Parathyroid adenoma (tissue), 2 donors: ENCODE results near the gene SEMA4A.
"Not testable (repeated sequence)": the region's sequence is repeated elsewhere in the genome, so short reads cannot be mapped to it uniquely, and the experiment has no call there.

Experiments used
- H2AFZ ChIP-seq: fragments of 300-600 bp; sonication (generic); one replicate; pipeline ENCODE4 v1.7.0; 2017; ENCODE audit warnings: antibody characterized with exemption, mild to moderate bottlenecking
- H3K27ac ChIP-seq: fragments of 300-600 bp; sonication (generic); one replicate; pipeline ENCODE4 v1.7.0; 2017
- H3K27me3 ChIP-seq: fragments of 300-600 bp; sonication (generic); one replicate; pipeline ENCODE4 v1.7.0; 2017; ENCODE audit warnings: low read length; ENCODE audit not compliant: control insufficient read depth, insufficient read depth
- H3K36me3 ChIP-seq: fragments of 300-600 bp; sonication (generic); one replicate; pipeline ENCODE4 v1.7.0; 2017; ENCODE audit warnings: low read length; ENCODE audit not compliant: control insufficient read depth, insufficient read depth
- H3K4me1 ChIP-seq: fragments of 300-600 bp; sonication (generic); one replicate; pipeline ENCODE4 v1.7.0; 2017; ENCODE audit warnings: control low read depth
- H3K4me2 ChIP-seq: fragments of 300-600 bp; sonication (generic); one replicate; pipeline ENCODE4 v1.7.0; 2017; ENCODE audit warnings: low read length
- H3K4me3 ChIP-seq: fragments of 300-600 bp; sonication (generic); one replicate; pipeline ENCODE4 v1.7.0; 2017; ENCODE audit warnings: low read depth, low read length
- H3K79me2 ChIP-seq: fragments of 300-600 bp; sonication (generic); one replicate; pipeline ENCODE4 v1.7.0; 2017; ENCODE audit warnings: control low read depth
- H3K9ac ChIP-seq: fragments of 300-600 bp; sonication (generic); one replicate; pipeline ENCODE4 v1.7.0; 2017; ENCODE audit warnings: mild to moderate bottlenecking
- H3K9me3 ChIP-seq: fragments of 300-600 bp; sonication (generic); one replicate; pipeline ENCODE4 v1.7.0; 2017; ENCODE audit warnings: low read length; ENCODE audit not compliant: control insufficient read depth
- TF ChIP-seq, protein P1 (sequence below): fragments of 300-600 bp; sonication (generic); IDR thresholded peaks from one replicate; pipeline ENCODE4 v1.7.0; 2017; ENCODE audit warnings: antibody characterized with exemption, mild to moderate bottlenecking
- donor health status: primary hyperparathyroidism.

Gene SEMA4A

DNA sequence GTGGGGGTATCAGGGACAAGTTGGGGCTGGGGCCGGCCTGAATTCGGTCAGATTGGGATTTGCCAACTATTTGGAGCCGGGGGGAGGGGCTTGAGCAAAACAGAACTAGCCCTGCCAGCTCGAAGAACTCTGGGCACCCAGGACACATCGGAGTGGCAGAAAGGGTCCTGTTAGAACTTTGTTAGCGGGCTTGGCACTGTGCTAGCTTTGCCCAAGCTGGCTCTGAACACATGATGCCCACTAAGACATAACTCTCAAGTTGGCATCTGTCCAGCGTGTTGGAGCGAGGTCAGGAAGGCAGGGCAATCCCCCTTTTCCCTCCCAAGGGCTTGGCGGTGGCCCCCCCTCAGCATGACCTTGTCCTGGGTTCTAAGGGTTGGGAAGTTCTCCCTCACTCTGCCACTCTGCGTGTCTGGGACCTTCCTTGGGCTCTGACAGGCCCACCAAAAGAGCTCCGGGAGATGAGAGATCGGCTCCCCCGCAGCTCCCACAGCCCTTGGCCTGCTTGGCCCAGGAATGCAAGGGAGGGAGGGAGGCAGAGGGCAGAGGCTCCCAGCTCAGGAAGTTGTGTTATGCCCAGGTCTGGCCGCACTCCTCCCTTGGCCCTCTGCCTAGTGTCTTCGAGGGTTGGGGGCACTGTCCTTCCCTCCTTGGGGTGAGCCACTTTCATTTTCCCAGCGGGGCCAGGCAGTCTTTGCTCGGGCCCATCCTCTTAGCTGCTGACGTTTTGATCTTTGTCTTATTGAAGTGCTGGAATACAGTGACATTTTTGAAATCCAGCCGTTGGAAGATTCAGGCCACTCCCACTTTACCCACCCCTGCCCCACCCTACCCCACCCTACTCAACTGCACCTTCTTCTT is 37.6 kb upstream of the SEMA4A start:
- H3K27me3 ChIP-seq: no peaks in the 10 kb centered on the region
- H3K4me2 ChIP-seq: peak overlapping the region; percentile 78
- H3K4me3 ChIP-seq: peak overlapping the region; percentile 100
- peaks cover 31% of the 10 kb centered on the region for H3K79me2 ChIP-seq
- H3K9me3 ChIP-seq: no peaks in the 10 kb centered on the region
- peak overlapping the region; percentile 89 for H3K27ac ChIP-seq
- no peaks in the 10 kb centered on the region for H3K36me3 ChIP-seq
- peak overlapping the region; percentile 92 for H3K9ac ChIP-seq
- peaks cover 8% of the 10 kb centered on the region for H3K4me1 ChIP-seq
- TF ChIP-seq, protein P1, sequence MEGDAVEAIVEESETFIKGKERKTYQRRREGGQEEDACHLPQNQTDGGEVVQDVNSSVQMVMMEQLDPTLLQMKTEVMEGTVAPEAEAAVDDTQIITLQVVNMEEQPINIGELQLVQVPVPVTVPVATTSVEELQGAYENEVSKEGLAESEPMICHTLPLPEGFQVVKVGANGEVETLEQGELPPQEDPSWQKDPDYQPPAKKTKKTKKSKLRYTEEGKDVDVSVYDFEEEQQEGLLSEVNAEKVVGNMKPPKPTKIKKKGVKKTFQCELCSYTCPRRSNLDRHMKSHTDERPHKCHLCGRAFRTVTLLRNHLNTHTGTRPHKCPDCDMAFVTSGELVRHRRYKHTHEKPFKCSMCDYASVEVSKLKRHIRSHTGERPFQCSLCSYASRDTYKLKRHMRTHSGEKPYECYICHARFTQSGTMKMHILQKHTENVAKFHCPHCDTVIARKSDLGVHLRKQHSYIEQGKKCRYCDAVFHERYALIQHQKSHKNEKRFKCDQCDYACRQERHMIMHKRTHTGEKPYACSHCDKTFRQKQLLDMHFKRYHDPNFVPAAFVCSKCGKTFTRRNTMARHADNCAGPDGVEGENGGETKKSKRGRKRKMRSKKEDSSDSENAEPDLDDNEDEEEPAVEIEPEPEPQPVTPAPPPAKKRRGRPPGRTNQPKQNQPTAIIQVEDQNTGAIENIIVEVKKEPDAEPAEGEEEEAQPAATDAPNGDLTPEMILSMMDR: no peak
- peak overlapping the region; percentile 64 for H2AFZ ChIP-seq

DNA sequence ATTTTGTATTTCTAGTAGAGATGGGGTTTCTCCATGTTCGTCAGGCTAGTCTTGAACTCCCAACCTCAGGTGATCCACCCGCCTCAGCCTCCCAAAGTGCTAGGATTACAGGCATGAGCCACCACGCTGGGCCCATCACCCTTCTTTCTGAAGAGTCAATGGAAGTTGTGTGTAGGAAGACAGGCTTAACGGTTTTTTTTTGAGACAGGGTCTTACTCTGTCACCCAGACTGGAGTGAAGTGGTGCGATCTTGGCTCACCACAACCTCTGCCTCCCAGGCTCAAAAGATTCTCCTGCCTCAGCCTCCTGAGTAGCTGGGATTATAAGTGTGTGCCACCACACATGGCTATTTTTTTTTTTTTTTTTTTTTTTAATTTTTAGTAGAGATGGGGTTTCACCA is 36.7 kb upstream of the SEMA4A start:
- H3K36me3 ChIP-seq, H2AFZ ChIP-seq, H3K27me3 ChIP-seq, H3K9me3 ChIP-seq, H3K4me1 ChIP-seq, H3K9ac ChIP-seq: not testable (repeated sequence)
- Histone ChIP-seq H3K79me2 (peaks cover 34% of the 10 kb centered on the region), H3K27ac (peak overlapping the region; percentile 32), H3K4me3 (peak overlapping the region; percentile 100), H3K4me2 (peak overlapping the region; percentile 78)

DNA sequence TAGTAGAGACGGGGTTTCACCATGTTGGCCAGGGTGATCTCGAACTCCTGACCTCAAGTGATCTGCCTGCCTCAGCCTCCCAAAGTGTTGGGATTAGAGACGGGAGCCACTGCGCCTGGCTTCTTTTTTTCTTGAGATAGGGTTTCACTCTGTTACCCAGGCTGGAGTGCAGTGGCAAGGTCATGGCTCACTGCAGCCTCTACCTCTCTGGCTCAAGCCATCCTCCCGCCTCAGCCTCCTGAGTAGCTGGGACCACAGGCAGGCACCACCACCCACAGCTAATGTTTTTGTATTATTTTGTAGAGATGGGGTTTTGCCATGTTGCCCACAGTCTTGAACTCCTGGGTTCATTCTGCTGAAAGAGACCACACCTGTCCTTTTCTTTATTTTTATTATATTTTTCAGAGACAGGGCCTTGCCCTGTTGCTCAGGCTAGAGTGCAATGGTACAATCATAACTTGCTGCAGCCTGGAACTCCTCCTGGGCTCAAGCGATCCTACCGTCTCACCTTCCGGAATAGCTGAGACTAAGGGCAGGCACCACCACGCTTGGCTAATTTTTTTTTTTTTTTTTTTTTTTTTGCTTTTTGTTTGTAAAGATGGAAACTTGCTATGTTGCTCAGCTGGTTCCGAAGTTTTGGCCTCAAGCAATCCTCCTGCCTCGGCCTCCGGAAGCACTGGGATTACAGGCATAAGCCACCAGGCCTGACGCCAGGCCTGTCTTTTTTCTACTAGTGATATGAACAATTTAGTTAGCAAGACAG is 35.8 kb upstream of the SEMA4A start:
- Histone ChIP-seq H3K36me3 (no peaks in the 10 kb centered on the region), H2AFZ (no peak overlapping the region), H3K27ac (peak overlapping the region; percentile 49), H3K79me2 (peaks cover 34% of the 10 kb centered on the region), H3K4me3 (peak overlapping the region; percentile 53), H3K27me3 (no peaks in the 10 kb centered on the region), H3K4me2 (peak overlapping the region; percentile 63), H3K9me3 (no peaks in the 10 kb centered on the region), H3K4me1 (peaks cover 7% of the 10 kb centered on the region), H3K9ac (no peak overlapping the region)
- TF ChIP-seq, protein P1: no peak

DNA sequence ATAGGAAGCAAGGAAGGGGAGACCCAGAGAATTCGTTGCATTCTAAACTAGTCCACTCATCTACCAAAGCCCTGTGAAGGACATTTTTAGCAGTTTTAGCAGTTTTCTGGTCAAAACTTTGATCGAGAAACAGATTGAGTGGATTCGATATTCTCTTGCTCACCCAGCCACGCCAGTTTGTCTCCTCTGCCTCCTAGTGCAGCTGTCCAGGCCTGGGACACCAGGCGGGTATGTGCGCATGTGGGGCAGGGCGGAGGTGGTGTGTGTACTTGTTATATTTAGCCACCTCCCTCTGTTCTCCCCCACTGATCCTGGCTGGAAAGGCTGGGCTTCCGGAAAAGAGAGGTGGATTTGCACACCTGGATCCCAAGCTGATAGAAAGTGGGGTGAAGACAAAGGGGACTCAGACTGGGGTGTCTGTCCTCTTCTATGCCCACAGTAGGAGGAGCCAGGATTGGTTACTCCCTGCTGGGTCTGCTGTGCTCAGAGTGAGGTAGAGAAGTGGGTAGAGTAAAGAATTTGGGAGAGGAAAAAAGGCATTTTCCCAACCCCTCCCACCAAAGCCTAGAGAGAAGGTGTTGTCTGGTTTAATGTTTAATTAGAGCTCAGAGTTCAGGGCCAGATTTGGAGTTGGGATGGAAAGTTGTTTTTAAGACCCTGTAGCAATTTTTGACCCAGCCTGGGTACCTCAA is 35.1 kb upstream of the SEMA4A start:
- Histone ChIP-seq H3K4me1 (peaks cover 15% of the 10 kb centered on the region), H2AFZ (peak overlapping the region; percentile 18), H3K4me2 (peak overlapping the region; percentile 63), H3K36me3 (no peaks in the 10 kb centered on the region), H3K9me3 (no peaks in the 10 kb centered on the region), H3K79me2 (peaks cover 36% of the 10 kb centered on the region), H3K27ac (peak overlapping the region; percentile 49), H3K9ac (no peak overlapping the region), H3K4me3 (peak overlapping the region; percentile 53), H3K27me3 (no peaks in the 10 kb centered on the region)
- TF ChIP-seq, protein P1: no peak
